Activated T-cell treated with anti-CD3 and anti-CD28 coated beads, Interleukin-2, amount 50 U/mL, for 72 hours (primary cell): ENCODE results near the gene RIIAD1. TPM values are rescaled to one million over a fixed set of nuclear protein-coding genes. Genes with fewer than 3 reads are reported as not detected.
"Not testable (repeated sequence)": the region's sequence is repeated elsewhere in the genome, so short reads cannot be mapped to it uniquely, and the experiment has no call there.

Source experiments
- ATAC-seq, 2 donors: fragments of 150-1000 bp; cut with Tn5 transposase; replicated peaks in 1 of 2; 2 replicates each; pipeline ENCODE4 v1.10.0; 2021; ENCODE audit warnings: moderate library complexity in 2 of 2, mild to moderate bottlenecking in 1 of 2
- DNase-seq, 2 donors: peaks; one replicate each; pipeline ENCODE4 v3.0.0; 2021 to 2022; ENCODE audit warnings: mixed read lengths in 1 of 2
- H3K27ac Mint-ChIP-seq: one replicate; pipeline ENCODE4 v1.8.0; 2022; ENCODE audit warnings: mild to moderate bottlenecking, moderate library complexity, mixed read lengths
- H3K27me3 Mint-ChIP-seq: one replicate; pipeline ENCODE4 v1.8.0; 2022; ENCODE audit warnings: low read depth, mixed read lengths
- H3K36me3 Mint-ChIP-seq, 2 donors: one replicate each; pipeline ENCODE4 v1.8.0; 2022; ENCODE audit warnings: mixed read lengths in 2 of 2, mild to moderate bottlenecking in 1 of 2; ENCODE audit not compliant: insufficient read depth in 2 of 2
- H3K4me1 Mint-ChIP-seq: one replicate; pipeline ENCODE4 v1.8.0; 2022; ENCODE audit warnings: low read depth, mixed read lengths
- H3K4me3 Mint-ChIP-seq, 2 donors: one replicate each; pipeline ENCODE4 v1.8.0; 2022; ENCODE audit warnings: mild to moderate bottlenecking in 2 of 2, mixed read lengths in 2 of 2, moderate library complexity in 2 of 2
- H3K9me3 Mint-ChIP-seq, 2 donors: one replicate each; pipeline ENCODE4 v1.8.0; 2022; ENCODE audit warnings: mixed read lengths in 2 of 2
- total RNA-seq, 2 donors: library from RNA; stranded (reverse); gene quantifications; one replicate each; pipeline ENCODE4 v1.2.3, GENCODE V29; 2022

The RIIAD1 gene
- total RNA-seq, 2 donors from 2014 or later: not detected

- H3K36me3 Mint-ChIP-seq: peaks cover 2 to 9% of the 10 kb centered on the region in 2 donors
- H3K9me3 Mint-ChIP-seq: no peaks in the 10 kb centered on the region
- ATAC-seq: no peak
- DNase-seq: no peak
- H3K4me3 Mint-ChIP-seq: peak overlapping the region; percentile 97
- peaks cover 33% of the 10 kb centered on the region for H3K4me1 Mint-ChIP-seq
- H3K27ac Mint-ChIP-seq: peak overlapping the region; percentile 98
- no peaks in the 10 kb centered on the region for H3K27me3 Mint-ChIP-seq
Observed at GRCh38 chr1:151763990-151764389, 42.7 kb downstream of the RIIAD1 start.

- H3K4me1 Mint-ChIP-seq: peaks cover 11% of the 10 kb centered on the region
- not testable (repeated sequence) for DNase-seq, H3K9me3 Mint-ChIP-seq, H3K27me3 Mint-ChIP-seq, H3K27ac Mint-ChIP-seq, H3K36me3 Mint-ChIP-seq, ATAC-seq, H3K4me3 Mint-ChIP-seq
Observed at GRCh38 chr1:151768351-151769066, 47.2 kb downstream of the RIIAD1 start.

- H3K27me3 Mint-ChIP-seq, DNase-seq, H3K4me1 Mint-ChIP-seq, ATAC-seq, H3K27ac Mint-ChIP-seq, H3K9me3 Mint-ChIP-seq, H3K36me3 Mint-ChIP-seq, H3K4me3 Mint-ChIP-seq: not testable (repeated sequence)
Observed at GRCh38 chr1:151769270-151769669, 47.9 kb downstream of the RIIAD1 start.

- no peaks in the 10 kb centered on the region for H3K9me3 Mint-ChIP-seq
- H3K27ac Mint-ChIP-seq: no peak overlapping the region
- DNase-seq (no peak), ATAC-seq (peak in 1 of 2 donors; percentile 61)
- no peaks in the 10 kb centered on the region for H3K27me3 Mint-ChIP-seq
- no peaks in the 10 kb centered on the region for H3K4me1 Mint-ChIP-seq
- H3K36me3 Mint-ChIP-seq: no peaks in the 10 kb centered on the region
- no peak overlapping the region for H3K4me3 Mint-ChIP-seq
Observed at GRCh38 chr1:151773702-151774101, 52.4 kb downstream of the RIIAD1 start.

GRCh38 chr1:151774256-151774922, 53.1 kb downstream of the RIIAD1 start:
- H3K4me3 Mint-ChIP-seq: no peak overlapping the region
- no peak for DNase-seq
- ATAC-seq: no peak
- H3K27me3 Mint-ChIP-seq: no peaks in the 10 kb centered on the region
- no peaks in the 10 kb centered on the region for H3K9me3 Mint-ChIP-seq
- H3K4me1 Mint-ChIP-seq: no peaks in the 10 kb centered on the region
- peaks cover 0 to 2% of the 10 kb centered on the region in 2 donors for H3K36me3 Mint-ChIP-seq
- H3K27ac Mint-ChIP-seq: no peak overlapping the region

GRCh38 chr1:151775894-151776664, 54.8 kb downstream of the RIIAD1 start:
- ATAC-seq (no peak), DNase-seq (no peak)
- no peak overlapping the region for H3K4me3 Mint-ChIP-seq
- H3K36me3 Mint-ChIP-seq: peaks cover 0 to 5% of the 10 kb centered on the region in 2 donors
- H3K9me3 Mint-ChIP-seq: no peaks in the 10 kb centered on the region
- no peak overlapping the region for H3K27ac Mint-ChIP-seq
- no peaks in the 10 kb centered on the region for H3K27me3 Mint-ChIP-seq
- H3K4me1 Mint-ChIP-seq: no peaks in the 10 kb centered on the region

GRCh38 chr1:151776665-151777062, 55.3 kb downstream of the RIIAD1 start:
- ATAC-seq (no peak), DNase-seq (no peak)
- Mint-ChIP-seq H3K27me3 (no peaks in the 10 kb centered on the region), H3K36me3 (peaks cover 3 to 5% of the 10 kb centered on the region in 2 donors), H3K4me1 (no peaks in the 10 kb centered on the region), H3K9me3 (no peaks in the 10 kb centered on the region), H3K27ac (no peak overlapping the region), H3K4me3 (no peak overlapping the region)

- Mint-ChIP-seq H3K4me1 (no peaks in the 10 kb centered on the region), H3K27me3 (no peaks in the 10 kb centered on the region), H3K4me3 (no peak overlapping the region), H3K9me3 (no peaks in the 10 kb centered on the region), H3K27ac (no peak overlapping the region), H3K36me3 (peaks cover 3 to 5% of the 10 kb centered on the region in 2 donors)
- ATAC-seq (no peak), DNase-seq (no peak)
Observed at GRCh38 chr1:151777317-151777716, 56.0 kb downstream of the RIIAD1 start.

Other genes with a start within 250 kb of the RIIAD1 start
- gene CGN, start 210.1 kb upstream of the RIIAD1 start, total RNA-seq: 1 to 10 TPM in 1 of 2 donors, under 1 TPM in 1; 0.69 to 1.9 TPM
- gene TUFT1, start 181.2 kb upstream of the RIIAD1 start, total RNA-seq: 1 to 10 TPM; 4.3 to 4.8 TPM
- gene SNX27, start 109.5 kb upstream of the RIIAD1 start, total RNA-seq: 10 to 100 TPM; 30.3 to 34.8 TPM
- not detected for gene CELF3, start 4.7 kb upstream of the RIIAD1 start, total RNA-seq
- 100 to 1,000 TPM; 109 to 135 TPM for gene MRPL9, start 42.0 kb downstream of the RIIAD1 start, total RNA-seq
- gene TDRKH, start 69.0 kb downstream of the RIIAD1 start, total RNA-seq: 10 to 100 TPM; 26.3 to 29.3 TPM
- gene LINGO4, start 83.9 kb downstream of the RIIAD1 start, total RNA-seq: under 1 TPM; 0.19 to 0.88 TPM
- gene RORC, start 110.3 kb downstream of the RIIAD1 start, total RNA-seq: 10 to 100 TPM in 1 of 2 donors, 1 to 10 TPM in 1; 1.8 to 10.3 TPM
- 1 to 10 TPM; 2.1 to 4.4 TPM for gene C2CD4D, start 118.3 kb downstream of the RIIAD1 start, total RNA-seq
- under 1 TPM in 1 of 2 donors, not detected in 1; 0.25 TPM for gene THEM5, start 132.2 kb downstream of the RIIAD1 start, total RNA-seq
- 10 to 100 TPM; 40.5 to 41.5 TPM for gene THEM4, start 188.0 kb downstream of the RIIAD1 start, total RNA-seq